A673 (cell line): ENCODE results near the gene GEMIN4. TPM values are rescaled to one million over a fixed set of nuclear protein-coding genes. Genes with fewer than 3 reads are reported as not detected.

ENCODE experiments used
- BruUV-seq: library from RNA; stranded (reverse); fragments of 400-500 nt; replicated peaks from 2 replicates; lab custom pipeline; 2021; lab: Mats Ljungman, UMichigan
- CTCF ChIA-PET: fragments of 300-600 bp; sonication (Branson Sonifier 250); formaldehyde crosslinking; loops from one replicate; lab custom pipeline; 2022; ENCODE audit warnings: antibody characterized with exemption; lab: Charles Lee
- POLR2A ChIA-PET: fragments of 300-600 bp; sonication (Branson Sonifier 250); formaldehyde crosslinking; loops from one replicate; lab custom pipeline; 2022; ENCODE audit warnings: antibody characterized with exemption; ENCODE audit not compliant: low non-redundant PET; lab: Charles Lee
- DNase-seq: peaks from one replicate; pipeline ENCODE4 v3.0.0-alpha.2; 2015; ENCODE audit warnings: low spot score
- H3K27ac ChIP-seq: fragments of 200-600 bp; sonication (generic); 2 replicates; pipeline ENCODE4 v1.5.1; 2016; ENCODE audit warnings: mixed run types, low read depth, mild to moderate bottlenecking, mixed read lengths, antibody characterized with exemption, low read length; ENCODE audit not compliant: poor library complexity, severe bottlenecking
- H3K27me3 ChIP-seq: fragments of 200-600 bp; sonication (generic); replicated peaks from 2 replicates; pipeline ENCODE4 v1.6.1; 2017; ENCODE audit warnings: mixed run types, low read depth, mild to moderate bottlenecking, mixed read lengths, antibody characterized with exemption, low read length; ENCODE audit not compliant: insufficient read depth, poor library complexity
- H3K36me3 ChIP-seq: fragments of 200-600 bp; sonication (generic); 2 replicates; pipeline ENCODE4 v1.6.1; 2016; ENCODE audit warnings: mixed run types, mild to moderate bottlenecking, mixed read lengths, antibody characterized with exemption, low read length; ENCODE audit not compliant: insufficient read depth, poor library complexity, severe bottlenecking
- H3K4me1 ChIP-seq: fragments of 200-600 bp; sonication (generic); 2 replicates; pipeline ENCODE4 v1.6.1; 2017; ENCODE audit warnings: mixed run types, mild to moderate bottlenecking, mixed read lengths, antibody characterized with exemption, low read length; ENCODE audit not compliant: insufficient read depth, poor library complexity, severe bottlenecking
- H3K4me3 ChIP-seq: fragments of 200-600 bp; sonication (generic); 2 replicates; pipeline ENCODE4 v1.5.1; 2016; ENCODE audit warnings: low read depth, mixed run types, mild to moderate bottlenecking, mixed read lengths, low read length; ENCODE audit not compliant: poor library complexity, severe bottlenecking
- H3K9me3 ChIP-seq: fragments of 200-600 bp; sonication (generic); 2 replicates; pipeline ENCODE4 v1.6.1; 2016; ENCODE audit warnings: mixed run types, low read depth, mild to moderate bottlenecking, mixed read lengths, antibody characterized with exemption, low read length; ENCODE audit not compliant: poor library complexity, severe bottlenecking
- EZH2 ChIP-seq: fragments of 200-600 bp; sonication (generic); IDR thresholded peaks from 2 replicates; pipeline ENCODE4 v1.6.1; 2017; ENCODE audit warnings: borderline replicate concordance, low read depth, mild to moderate bottlenecking, mixed read lengths, antibody characterized with exemption, low read length; ENCODE audit not compliant: poor library complexity, severe bottlenecking
- intact Hi-C: fragments of 100-400 bp; cut with micrococcal nuclease; formaldehyde crosslinking; loops from one replicate; pipeline ENCODE4 v1.10.0; 2022; ENCODE audit not compliant: unreplicated experiment
- total RNA-seq: library from RNA; stranded (reverse); gene quantifications from 2 replicates; pipeline ENCODE4 v1.2.3, GENCODE V29; 2021
- TF ChIP-seq, protein P1 (sequence below): fragments of 300-800, 200-600 bp; sonication (generic); conservative IDR thresholded peaks from 2 replicates; pipeline ENCODE4 v1.5.1; 2017; ENCODE audit warnings: low read depth, mild to moderate bottlenecking, antibody characterized with exemption, low read length, moderate library complexity, mixed read lengths

GEMIN4 gene
- total RNA-seq, 1 experiment from 2014 or later, result 58.7 TPM

DNA sequence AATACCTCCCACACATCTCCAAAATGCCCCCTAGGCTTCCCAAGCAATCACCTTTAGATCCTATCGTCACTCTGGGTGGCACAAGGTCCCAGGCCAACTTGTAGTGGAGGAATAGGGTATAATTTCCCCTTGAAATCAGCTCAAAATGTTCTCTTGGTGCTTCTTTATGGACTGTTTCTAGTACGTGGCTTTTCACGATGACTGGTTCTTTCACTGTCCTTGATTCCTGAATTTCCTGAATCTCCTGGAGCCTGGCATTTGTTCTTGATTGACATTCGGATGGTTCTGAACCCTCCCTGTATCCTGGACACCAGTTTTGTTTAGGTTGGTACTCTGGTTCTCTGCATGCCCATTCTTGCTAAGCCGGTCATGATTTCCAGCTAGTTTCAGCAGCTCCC is 30.5 kb downstream of the GEMIN4 start:
- TF ChIP-seq, protein P1, sequence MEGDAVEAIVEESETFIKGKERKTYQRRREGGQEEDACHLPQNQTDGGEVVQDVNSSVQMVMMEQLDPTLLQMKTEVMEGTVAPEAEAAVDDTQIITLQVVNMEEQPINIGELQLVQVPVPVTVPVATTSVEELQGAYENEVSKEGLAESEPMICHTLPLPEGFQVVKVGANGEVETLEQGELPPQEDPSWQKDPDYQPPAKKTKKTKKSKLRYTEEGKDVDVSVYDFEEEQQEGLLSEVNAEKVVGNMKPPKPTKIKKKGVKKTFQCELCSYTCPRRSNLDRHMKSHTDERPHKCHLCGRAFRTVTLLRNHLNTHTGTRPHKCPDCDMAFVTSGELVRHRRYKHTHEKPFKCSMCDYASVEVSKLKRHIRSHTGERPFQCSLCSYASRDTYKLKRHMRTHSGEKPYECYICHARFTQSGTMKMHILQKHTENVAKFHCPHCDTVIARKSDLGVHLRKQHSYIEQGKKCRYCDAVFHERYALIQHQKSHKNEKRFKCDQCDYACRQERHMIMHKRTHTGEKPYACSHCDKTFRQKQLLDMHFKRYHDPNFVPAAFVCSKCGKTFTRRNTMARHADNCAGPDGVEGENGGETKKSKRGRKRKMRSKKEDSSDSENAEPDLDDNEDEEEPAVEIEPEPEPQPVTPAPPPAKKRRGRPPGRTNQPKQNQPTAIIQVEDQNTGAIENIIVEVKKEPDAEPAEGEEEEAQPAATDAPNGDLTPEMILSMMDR, result no peak
- TF ChIP-seq EZH2, result no peak
- H3K4me1 ChIP-seq, result no peaks in the 10 kb centered on the region
- no peaks in the 10 kb centered on the region for H3K36me3 ChIP-seq
- no peak for DNase-seq
- intact Hi-C loops, result no loop called here
- H3K27me3 ChIP-seq, result no peaks in the 10 kb centered on the region
- no TSS peak for BruUV-seq
- no peaks in the 10 kb centered on the region for H3K9me3 ChIP-seq
- CTCF ChIA-PET, result no interaction called here
- H3K4me3 ChIP-seq, result no peak overlapping the region
- POLR2A ChIA-PET, result no interaction called here
- H3K27ac ChIP-seq, result no peak overlapping the region

DNA sequence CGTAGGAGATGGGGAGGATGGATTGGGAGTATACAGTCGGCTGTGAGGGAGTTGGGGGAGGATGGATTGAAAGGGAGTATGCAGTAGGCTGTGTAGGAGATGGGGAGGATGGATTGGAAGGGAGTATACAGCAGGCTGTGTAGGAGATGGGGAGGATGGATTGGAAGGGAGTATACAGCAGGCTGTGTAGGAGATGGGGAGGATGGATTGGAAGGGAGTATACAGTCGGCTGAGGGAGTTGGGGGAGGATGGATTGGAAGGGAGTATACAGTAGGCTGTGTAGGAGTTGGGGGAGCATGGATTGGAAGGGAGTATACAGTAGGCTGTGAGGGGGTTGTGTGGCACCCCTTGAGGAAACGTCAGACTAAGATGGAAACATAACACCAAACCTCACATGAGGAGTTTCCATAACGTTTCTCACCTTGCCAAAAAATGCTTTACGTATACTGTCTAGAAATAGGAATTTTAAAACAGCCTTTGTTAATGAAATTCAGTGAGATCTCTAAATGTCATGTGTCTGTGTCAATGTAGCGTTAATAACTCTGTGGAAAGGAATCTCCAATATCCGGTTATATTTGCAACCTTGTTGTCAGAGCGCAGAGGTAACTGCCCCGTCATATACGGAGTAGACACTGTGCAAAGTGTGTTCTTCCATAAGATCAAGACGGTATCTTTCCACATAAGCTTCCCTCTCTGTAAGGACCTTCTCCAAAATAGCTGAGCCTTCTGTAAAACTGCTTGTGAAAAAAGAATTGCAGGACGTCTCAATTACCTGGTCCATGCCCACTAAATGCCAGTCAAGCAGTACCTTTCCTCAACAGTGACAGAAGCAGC is 31.1 kb downstream of the GEMIN4 start:
- no peak for DNase-seq
- Histone ChIP-seq H3K4me3 (no peak overlapping the region), H3K9me3 (no peaks in the 10 kb centered on the region), H3K27me3 (no peaks in the 10 kb centered on the region), H3K27ac (no peak overlapping the region), H3K4me1 (no peaks in the 10 kb centered on the region), H3K36me3 (no peaks in the 10 kb centered on the region)
- no TSS peak for BruUV-seq
- intact Hi-C loops, result no loop called here
- TF ChIP-seq, protein P1, result no peak
- no peak for TF ChIP-seq EZH2
- CTCF ChIA-PET, result no interaction called here
- POLR2A ChIA-PET, result no interaction called here

DNA sequence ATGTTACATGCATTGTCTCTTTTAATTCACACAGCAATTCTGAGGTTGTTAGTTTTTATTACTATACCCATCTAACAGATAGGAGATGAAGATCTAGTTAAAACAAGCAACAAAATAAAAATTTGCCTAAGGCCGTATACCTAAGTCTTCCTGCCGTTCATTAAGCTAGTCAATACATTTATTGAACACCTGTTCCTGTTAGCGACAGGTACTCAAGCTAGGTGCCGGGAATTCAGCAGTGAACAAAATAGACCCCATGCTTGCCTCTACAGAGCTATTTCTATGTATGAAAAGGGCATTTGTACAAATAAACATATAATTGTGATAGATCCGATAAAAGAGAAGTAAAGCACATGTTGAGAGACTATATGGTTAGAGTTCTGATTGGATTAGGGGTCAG is 34.0 kb downstream of the GEMIN4 start:
- H3K27ac ChIP-seq, result no peak overlapping the region

More for the DNA sequence above, 34.0 kb downstream of the GEMIN4 start:
- intact Hi-C loops, result no loop called here
- ChIA-PET CTCF (no interaction called here), POLR2A (no interaction called here)
- no peaks in the 10 kb centered on the region for H3K4me1 ChIP-seq
- DNase-seq, result no peak
- no peaks in the 10 kb centered on the region for H3K9me3 ChIP-seq
- H3K27me3 ChIP-seq, result no peaks in the 10 kb centered on the region
- no TSS peak for BruUV-seq
- no peak overlapping the region for H3K4me3 ChIP-seq
- TF ChIP-seq, protein P1, result no peak
- TF ChIP-seq EZH2, result no peak
- H3K36me3 ChIP-seq, result no peaks in the 10 kb centered on the region
